ENCODE data around the gene NEU3. TPM values are rescaled to one million over a fixed set of nuclear protein-coding genes. Genes with fewer than 3 reads are reported as not detected.

NEU3 gene
- total RNA-seq, 6 donors from 2014 or later = 6.2 to 36.7 (median 11.5) TPM

DNA sequence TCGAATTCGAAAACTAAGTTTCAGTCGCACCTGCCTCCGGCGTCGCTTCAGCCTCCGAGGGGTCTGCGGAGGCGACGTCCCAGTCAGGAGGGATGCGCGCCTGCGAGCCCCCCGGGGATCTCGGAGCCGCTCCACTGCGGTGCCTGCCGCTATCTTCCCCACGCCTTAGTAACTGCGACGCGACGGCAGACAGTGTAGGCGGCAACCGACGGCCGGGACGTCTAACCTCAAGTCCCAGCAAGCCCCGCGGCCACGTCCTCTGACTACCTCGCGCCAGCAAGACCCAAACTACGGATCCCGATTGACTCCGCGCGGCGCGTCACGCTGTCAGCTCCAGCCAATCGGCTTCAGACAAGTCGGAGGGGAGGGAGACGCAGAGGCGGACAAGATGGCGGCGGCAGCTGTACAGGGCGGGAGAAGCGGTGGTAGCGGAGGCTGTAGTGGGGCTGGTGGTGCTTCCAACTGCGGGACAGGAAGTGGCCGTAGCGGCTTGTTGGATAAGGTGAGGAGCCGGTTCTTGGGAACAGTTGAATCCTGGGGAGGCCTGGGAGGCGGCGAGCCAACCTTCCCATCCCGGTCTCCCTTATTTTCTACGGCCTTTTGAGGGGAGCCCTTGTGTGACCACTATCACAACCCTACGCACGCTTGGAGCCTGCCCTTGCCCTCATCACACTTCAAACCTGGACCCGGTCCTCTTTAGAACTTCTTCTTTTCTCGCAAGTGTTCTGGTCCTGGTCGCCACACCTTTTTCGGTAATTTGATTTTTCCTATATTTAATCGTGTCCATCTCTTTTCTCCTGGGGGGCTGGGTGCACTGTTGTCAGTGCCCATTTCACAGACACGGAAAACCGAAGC lies 39.6 kb upstream of the NEU3 start, which contains the start of the genes SPCS2 and XRRA1:
Gene SPCS2 (plus strand): TSS at position 369 of the 855 bp plus-strand sequence. CDS start 20 bp downstream, at position 389.
Gene XRRA1 (minus strand): TSS at position 194 of the 855 bp plus-strand sequence. CDS start 8,213 bp downstream, outside the sequence.
- Histone ChIP-seq H3K9me3 (no peaks in the 10 kb centered on the region), H3K4me3 (peak within 1 kb of the TSS; percentile 85 to 93 (median 89)), H3K4me1 (peaks cover 19 to 50% (median 27%) of the 10 kb centered on the region in 4 donors), H3K27ac (peak within 1 kb of the TSS; percentile 64 to 92 (median 88)), H3K27me3 (no peaks in the 10 kb centered on the region), H3K36me3 (peaks cover 0 to 3% (median 0%) of the 10 kb centered on the region in 4 donors)
- peak in 3 of 4 donors; percentile 55 to 90 (median 61) for TF ChIP-seq POLR2A (IDR thresholded peaks at IDR 0.05)
- TF ChIP-seq POLR2AphosphoS5 (IDR thresholded peaks at IDR 0.05) = peak; percentile 94 to 97
- peak in 1 of 4 donors; percentile 76 for TF ChIP-seq EP300 (IDR thresholded peaks at IDR 0.05)
- TF ChIP-seq, protein P1, sequence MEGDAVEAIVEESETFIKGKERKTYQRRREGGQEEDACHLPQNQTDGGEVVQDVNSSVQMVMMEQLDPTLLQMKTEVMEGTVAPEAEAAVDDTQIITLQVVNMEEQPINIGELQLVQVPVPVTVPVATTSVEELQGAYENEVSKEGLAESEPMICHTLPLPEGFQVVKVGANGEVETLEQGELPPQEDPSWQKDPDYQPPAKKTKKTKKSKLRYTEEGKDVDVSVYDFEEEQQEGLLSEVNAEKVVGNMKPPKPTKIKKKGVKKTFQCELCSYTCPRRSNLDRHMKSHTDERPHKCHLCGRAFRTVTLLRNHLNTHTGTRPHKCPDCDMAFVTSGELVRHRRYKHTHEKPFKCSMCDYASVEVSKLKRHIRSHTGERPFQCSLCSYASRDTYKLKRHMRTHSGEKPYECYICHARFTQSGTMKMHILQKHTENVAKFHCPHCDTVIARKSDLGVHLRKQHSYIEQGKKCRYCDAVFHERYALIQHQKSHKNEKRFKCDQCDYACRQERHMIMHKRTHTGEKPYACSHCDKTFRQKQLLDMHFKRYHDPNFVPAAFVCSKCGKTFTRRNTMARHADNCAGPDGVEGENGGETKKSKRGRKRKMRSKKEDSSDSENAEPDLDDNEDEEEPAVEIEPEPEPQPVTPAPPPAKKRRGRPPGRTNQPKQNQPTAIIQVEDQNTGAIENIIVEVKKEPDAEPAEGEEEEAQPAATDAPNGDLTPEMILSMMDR (IDR thresholded peaks at IDR 0.05) = peak in 1 of 6 experiments; percentile 29
- ATAC-seq (ENCODE audit: low FRiP score in 2 of 2) (peak; percentile 100), DNase-seq (peak; percentile 99 to 100)
- WGBS, 2 donors = 0 to 1% methylated on average over 20 to 49 of the region's 67 CpGs

DNA sequence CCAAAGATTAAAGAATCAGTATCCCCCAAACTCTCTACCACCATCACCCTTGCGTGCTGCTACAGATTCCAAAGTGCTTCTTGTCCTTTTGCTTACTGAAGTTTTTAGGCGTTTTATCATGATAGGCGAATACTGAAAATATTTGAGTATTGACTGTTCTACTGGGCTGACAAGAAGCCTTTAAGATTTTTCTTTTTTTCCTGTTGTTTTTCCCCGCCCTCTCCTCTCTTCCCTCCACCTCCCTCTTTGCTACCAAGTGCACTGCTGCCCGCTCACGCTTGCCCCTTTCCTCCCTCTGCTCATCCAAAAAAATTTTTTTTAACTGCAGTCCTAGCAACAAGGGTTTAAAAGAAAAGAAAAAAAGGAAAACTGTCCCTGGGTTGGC lies 39.0 kb upstream of the NEU3 start:
- Histone ChIP-seq H3K4me1 (peaks cover 19 to 50% (median 27%) of the 10 kb centered on the region in 4 donors), H3K4me3 (peak overlapping the region; percentile 85 to 93 (median 89)), H3K27ac (peak overlapping the region; percentile 64 to 92 (median 88)), H3K36me3 (peaks cover 0 to 6% (median 0%) of the 10 kb centered on the region in 4 donors), H3K9me3 (no peaks in the 10 kb centered on the region), H3K27me3 (no peaks in the 10 kb centered on the region)
- DNase-seq (no peak), ATAC-seq (ENCODE audit: low FRiP score in 2 of 2) (no peak)
- 1 to 2% methylated on average over 6 of the region's 6 CpGs for WGBS, 2 donors
- TF ChIP-seq, protein P1 (IDR thresholded peaks at IDR 0.05) = no peak
- TF ChIP-seq EP300 (IDR thresholded peaks at IDR 0.05) (no peak), POLR2AphosphoS5 (IDR thresholded peaks at IDR 0.05) (no peak), POLR2A (IDR thresholded peaks at IDR 0.05) (no peak)

DNA sequence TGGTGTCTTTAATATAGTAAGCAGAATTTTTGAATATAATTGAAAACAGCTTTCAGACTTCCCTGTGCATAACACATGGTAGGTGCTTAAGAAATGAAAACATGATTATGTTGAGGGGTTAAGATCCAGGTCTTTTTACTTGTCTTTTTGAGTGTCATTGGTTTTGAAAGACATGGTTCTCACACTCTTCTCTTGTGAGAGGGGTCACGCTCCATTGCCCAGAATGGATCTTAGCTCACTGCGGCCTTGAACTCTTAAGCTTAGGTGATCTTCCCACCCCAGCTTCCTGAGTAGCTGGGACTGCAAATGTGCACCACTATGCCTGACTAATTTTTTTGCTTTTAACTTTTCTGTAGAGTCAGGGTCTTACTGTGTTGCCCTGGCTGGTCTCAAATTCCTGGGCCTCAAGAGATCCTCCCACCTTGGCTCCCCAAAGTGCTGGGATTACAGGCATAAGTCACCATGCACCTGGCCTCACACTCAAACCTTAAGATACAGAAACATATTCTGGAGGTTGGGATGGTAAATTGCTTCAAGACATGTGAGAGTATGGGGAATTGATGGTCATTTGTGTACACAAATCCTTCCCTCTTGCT lies 38.3 kb upstream of the NEU3 start:
- WGBS, 2 donors = 70 to 81% methylated on average over 2 of the region's 2 CpGs
- peak overlapping the region in 1 of 4 donors; percentile 92 for H3K27ac ChIP-seq

DNA sequence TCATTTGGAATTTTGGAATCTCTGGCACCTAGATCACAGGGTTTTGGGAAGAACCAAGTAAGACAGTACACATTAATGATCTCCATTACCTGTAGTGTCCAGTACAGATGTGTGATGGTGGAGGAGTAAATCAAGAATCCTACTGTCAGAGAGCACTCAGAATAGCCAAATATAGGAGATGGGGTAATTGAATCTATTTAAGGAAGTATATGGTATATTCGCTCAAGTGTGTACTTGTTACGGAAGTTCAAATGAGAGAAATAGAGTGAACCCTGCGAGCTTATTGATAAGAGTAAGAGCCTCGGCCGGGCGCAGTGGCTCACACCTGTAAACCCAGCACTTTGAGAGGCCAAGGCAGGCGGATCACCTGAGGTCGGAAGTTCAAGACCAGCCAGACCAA lies 37.5 kb upstream of the NEU3 start:
- no peak for TF ChIP-seq POLR2A (IDR thresholded peaks at IDR 0.05)
- H3K4me1 ChIP-seq = peaks cover 19 to 50% (median 28%) of the 10 kb centered on the region in 4 donors
- 84% methylated on average over 8 of the region's 8 CpGs for WGBS, 2 donors

More for the DNA sequence above, 38.3 kb upstream of the NEU3 start:
- DNase-seq (no peak), ATAC-seq (ENCODE audit: low FRiP score in 2 of 2) (no peak)
- H3K9me3 ChIP-seq = no peaks in the 10 kb centered on the region
- peaks cover 19 to 50% (median 27%) of the 10 kb centered on the region in 4 donors for H3K4me1 ChIP-seq
- TF ChIP-seq POLR2A (IDR thresholded peaks at IDR 0.05) (no peak), EP300 (IDR thresholded peaks at IDR 0.05) (no peak), POLR2AphosphoS5 (IDR thresholded peaks at IDR 0.05) (no peak)
- TF ChIP-seq, protein P1 (IDR thresholded peaks at IDR 0.05) = no peak
- H3K27me3 ChIP-seq = no peaks in the 10 kb centered on the region
- H3K4me3 ChIP-seq = peak overlapping the region; percentile 85 to 93 (median 89)
- H3K36me3 ChIP-seq = peaks cover 0 to 6% (median 0%) of the 10 kb centered on the region in 4 donors

DNA sequence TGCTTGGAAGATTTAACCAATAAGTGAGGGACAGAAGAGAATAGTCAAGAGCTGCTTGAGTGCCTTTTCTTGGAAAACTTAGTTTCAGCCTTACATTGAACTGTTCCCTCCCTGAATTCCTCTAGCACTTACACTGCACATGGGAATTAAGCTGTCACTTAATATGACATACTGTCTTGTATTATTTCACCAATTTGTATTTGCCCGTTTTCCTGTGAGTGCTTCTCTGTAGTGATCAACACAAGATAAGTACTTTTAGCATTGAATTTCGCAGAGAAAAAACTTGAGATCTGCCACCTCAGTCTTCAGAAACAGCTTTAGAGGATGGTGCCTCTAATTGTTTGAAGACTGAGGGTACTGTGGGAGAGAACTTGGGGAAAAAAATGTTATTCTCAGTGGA lies 36.0 kb upstream of the NEU3 start:
- H3K27me3 ChIP-seq = no peaks in the 10 kb centered on the region
- peaks cover 0 to 7% (median 0%) of the 10 kb centered on the region in 4 donors for H3K36me3 ChIP-seq
- H3K9me3 ChIP-seq = no peaks in the 10 kb centered on the region
- peaks cover 22 to 56% (median 30%) of the 10 kb centered on the region in 4 donors for H3K4me1 ChIP-seq
- DNase-seq = no peak
- 67 to 78% methylated on average over 2 of the region's 2 CpGs for WGBS, 2 donors
- TF ChIP-seq, protein P1 (IDR thresholded peaks at IDR 0.05) = no peak
- no peak for TF ChIP-seq POLR2AphosphoS5 (IDR thresholded peaks at IDR 0.05)
- TF ChIP-seq EP300 (IDR thresholded peaks at IDR 0.05) = no peak
- TF ChIP-seq POLR2A (IDR thresholded peaks at IDR 0.05) = no peak
- no peak for ATAC-seq (ENCODE audit: low FRiP score in 2 of 2)
- no peak overlapping the region for H3K27ac ChIP-seq
- H3K4me3 ChIP-seq = no peak overlapping the region

More for the DNA sequence above, 37.5 kb upstream of the NEU3 start:
- ATAC-seq (ENCODE audit: low FRiP score in 2 of 2) (no peak), DNase-seq (no peak)
- Histone ChIP-seq H3K27ac (no peak overlapping the region), H3K4me3 (no peak overlapping the region), H3K9me3 (no peaks in the 10 kb centered on the region), H3K36me3 (peaks cover 0 to 6% (median 0%) of the 10 kb centered on the region in 4 donors), H3K27me3 (no peaks in the 10 kb centered on the region)

Measured in upper lobe of left lung (tissue), 6 donors.